HG03354 (cell line): ENCODE results near the gene LARP4.
"Not testable (repeated sequence)": the region's sequence is repeated elsewhere in the genome, so short reads cannot be mapped to it uniquely, and the experiment has no call there.

Experiments
- ATAC-seq: cut with Tn5 transposase; IDR thresholded peaks from one replicate; pipeline ENCODE4 v1.9.1; 2021; ENCODE audit warnings: mild to moderate bottlenecking; ENCODE audit not compliant: unreplicated experiment, poor library complexity, severe bottlenecking

The LARP4 gene

GRCh38 chr12:50400638-50401499, at the start of gene LARP4:
TSS of gene LARP4 (plus strand) at chr12:50400885. CDS start at chr12:50401011, 126 bp downstream.
- peak; percentile 94 for ATAC-seq

- ATAC-seq, result no peak
Measured at GRCh38 chr12:50351120-50352043, 49.3 kb upstream of the LARP4 start.

- ATAC-seq, result no peak
Measured at GRCh38 chr12:50353404-50353803, 47.3 kb upstream of the LARP4 start.

GRCh38 chr12:50353869-50354593, 46.7 kb upstream of the LARP4 start:
- no peak for ATAC-seq

- no peak for ATAC-seq
Measured at GRCh38 chr12:50354908-50355307, 45.8 kb upstream of the LARP4 start.

- no peak for ATAC-seq
Measured at GRCh38 chr12:50355365-50355764, 45.3 kb upstream of the LARP4 start.

- ATAC-seq, result no peak
Measured at GRCh38 chr12:50362671-50363070, 38.0 kb upstream of the LARP4 start.

GRCh38 chr12:50363141-50363540, 37.5 kb upstream of the LARP4 start:
- ATAC-seq, result no peak

- no peak for ATAC-seq
Measured at GRCh38 chr12:50365709-50366406, 34.8 kb upstream of the LARP4 start.

- ATAC-seq, result not testable (repeated sequence)
Measured at GRCh38 chr12:50370672-50371071, 30.0 kb upstream of the LARP4 start.

GRCh38 chr12:50375802-50376201, 24.9 kb upstream of the LARP4 start:
- no peak for ATAC-seq

GRCh38 chr12:50380761-50381325, 19.8 kb upstream of the LARP4 start:
- ATAC-seq, result no peak

- no peak for ATAC-seq
Measured at GRCh38 chr12:50387487-50387886, 13.2 kb upstream of the LARP4 start.

GRCh38 chr12:50387972-50388478, 12.7 kb upstream of the LARP4 start:
- ATAC-seq, result no peak

GRCh38 chr12:50388793-50389192, 11.9 kb upstream of the LARP4 start:
- not testable (repeated sequence) for ATAC-seq

- no peak for ATAC-seq
Measured at GRCh38 chr12:50390316-50390741, 10.4 kb upstream of the LARP4 start.

GRCh38 chr12:50394469-50395029, 6.1 kb upstream of the LARP4 start:
- no peak for ATAC-seq

GRCh38 chr12:50397117-50397650, 3.5 kb upstream of the LARP4 start:
- ATAC-seq, result no peak
